Stimulated activated CD4-positive, alpha-beta T cell treated with anti-CD3 and anti-CD28 coated beads, Interleukin-4, amount 100 ng/mL, for 48 hours (primary cell): Measurements from ENCODE around the gene CLIC1.

ENCODE experiments used
- DNase-seq, 2 donors: peaks; one replicate each; pipeline ENCODE4 v3.0.0-alpha.2; 2020; ENCODE audit warnings: low read depth in 2 of 2

The CLIC1 gene

GRCh38 chr6:31736021-31736767 is at the start of gene CLIC1:
TSS of gene CLIC1 (minus strand) at chr6:31736530. CDS start at chr6:31736300, 230 bp downstream.
- peak; percentile 75 to 78 for DNase-seq

DNA sequence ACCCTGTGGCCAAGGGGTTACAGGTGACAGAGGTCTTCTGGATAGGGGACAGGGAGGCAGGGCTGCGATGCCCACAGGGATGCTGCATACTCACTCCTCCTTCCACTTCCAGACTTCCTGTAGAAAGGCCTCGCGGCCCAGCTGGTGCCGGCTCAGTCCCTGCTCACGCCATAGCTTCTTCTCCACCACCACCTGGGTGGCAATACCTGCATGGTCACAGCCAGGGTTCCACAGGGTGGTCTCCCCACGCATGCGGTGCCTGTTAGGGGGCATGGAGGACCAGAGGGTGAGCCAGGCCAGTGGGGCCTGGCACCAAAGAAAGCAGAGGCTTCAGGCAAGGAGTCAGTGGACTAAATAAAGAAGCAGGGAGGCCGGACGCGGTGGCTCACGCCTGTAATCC is 49.1 kb upstream of the CLIC1 start:
- DNase-seq: no peak

DNA sequence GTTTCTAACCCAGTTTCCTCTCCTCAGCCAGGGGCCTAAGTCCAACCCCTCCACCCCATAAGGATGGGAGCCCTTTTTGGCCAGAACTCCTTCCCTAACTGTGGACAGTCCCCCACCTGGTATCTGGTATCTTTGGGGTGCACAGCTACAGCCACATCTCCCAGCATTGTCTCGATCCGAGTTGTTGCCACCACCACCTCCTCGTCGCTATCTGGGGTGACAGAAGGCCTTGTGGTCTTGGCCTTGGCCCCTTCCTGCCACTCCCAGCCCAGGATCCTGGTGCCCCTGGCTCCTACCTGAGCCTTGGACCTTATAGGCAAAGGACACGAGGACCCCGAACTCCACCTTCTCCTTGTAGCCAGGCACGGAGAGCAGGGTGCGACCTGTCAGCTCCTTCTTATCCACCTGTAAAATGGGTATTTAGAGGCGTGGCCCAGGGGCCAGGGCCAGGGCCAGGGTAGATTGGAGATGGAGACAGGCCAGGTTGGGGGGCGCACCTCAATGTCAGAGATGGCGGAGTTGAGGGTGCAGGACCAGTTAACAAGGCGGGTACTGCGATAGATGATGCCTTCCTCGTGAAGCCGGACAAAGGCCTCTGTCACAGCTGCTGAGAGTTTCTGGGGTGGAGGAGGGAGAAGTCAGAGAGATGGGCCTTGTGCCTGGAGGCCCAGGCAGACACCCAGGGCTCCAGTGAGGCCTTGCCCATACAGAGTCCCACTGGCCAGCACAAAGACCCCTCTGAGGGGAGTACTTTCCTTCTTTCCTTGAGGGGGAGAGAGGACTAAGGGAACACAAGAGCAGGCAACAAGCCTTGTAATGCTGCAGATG is 48.0 kb upstream of the CLIC1 start:
- no peak for DNase-seq

GRCh38 chr6:31782126-31782855 is 46.0 kb upstream of the CLIC1 start:
- no peak for DNase-seq

GRCh38 chr6:31781244-31782125 is 45.2 kb upstream of the CLIC1 start:
- DNase-seq: no peak

- DNase-seq: no peak
Observed at GRCh38 chr6:31780507-31781243, 44.3 kb upstream of the CLIC1 start.

DNA sequence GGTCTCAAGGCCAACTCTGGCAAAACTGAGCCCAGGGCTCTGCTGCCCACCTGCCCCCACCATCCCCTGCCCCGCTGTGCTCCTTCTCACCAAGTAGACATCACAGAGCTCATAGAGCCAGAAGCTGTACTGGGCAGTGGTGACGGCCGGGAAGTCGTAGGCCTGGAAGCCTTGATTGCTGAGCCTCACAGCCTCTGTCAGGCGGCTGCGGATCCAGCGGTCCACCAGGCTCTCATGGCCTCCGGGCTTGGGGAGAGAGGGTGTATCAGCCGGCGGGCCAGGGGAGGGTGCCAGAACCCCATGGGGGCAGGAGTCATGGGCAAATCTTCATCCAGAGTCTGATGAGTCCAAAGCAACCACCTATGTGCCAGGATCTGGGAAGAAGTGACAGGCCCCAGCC is 43.6 kb upstream of the CLIC1 start:
- no peak for DNase-seq

DNA sequence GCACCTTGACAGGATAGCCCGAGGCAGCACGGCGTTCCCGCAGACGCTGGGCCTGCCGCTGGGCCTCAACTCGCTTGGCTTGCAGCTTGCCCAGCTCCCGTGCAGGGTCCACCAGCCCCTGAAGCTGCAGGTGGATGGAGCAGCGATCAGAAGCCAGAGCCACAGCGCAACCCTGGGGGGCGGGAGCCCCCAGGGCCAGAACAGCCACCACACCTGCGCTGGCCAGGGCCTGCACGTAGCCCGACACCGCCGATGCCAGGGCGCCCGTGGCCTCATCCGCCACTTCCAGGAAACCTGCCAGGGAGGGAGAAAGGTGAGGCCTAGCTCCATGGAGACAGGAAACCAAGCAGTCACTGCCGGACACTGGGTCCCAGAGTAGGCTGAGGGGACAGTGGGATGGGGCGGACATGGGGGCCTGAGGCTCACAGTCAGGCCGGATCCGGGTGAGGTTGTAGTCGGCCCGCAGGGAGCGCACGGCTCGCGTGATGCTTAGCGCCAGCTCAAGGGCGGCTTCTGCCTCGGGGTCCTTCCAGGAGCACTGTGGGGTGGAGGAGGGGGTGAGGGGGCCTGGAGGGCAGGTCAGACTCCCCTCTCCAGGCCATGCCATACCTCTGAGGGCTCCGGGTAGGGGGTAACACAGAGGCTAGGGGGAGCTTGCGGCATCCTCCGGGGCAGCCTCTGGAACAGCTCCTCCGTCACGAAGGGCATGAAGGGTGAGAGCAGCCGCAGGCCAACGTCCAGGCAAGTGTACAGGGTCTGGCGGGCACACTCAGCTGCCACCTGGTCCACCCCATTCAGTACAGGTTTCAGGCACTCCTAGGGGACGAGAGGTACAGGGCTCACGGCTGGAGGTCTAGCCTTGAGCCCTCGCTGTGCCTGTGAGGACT is 42.9 kb upstream of the CLIC1 start:
- no peak for DNase-seq

DNA sequence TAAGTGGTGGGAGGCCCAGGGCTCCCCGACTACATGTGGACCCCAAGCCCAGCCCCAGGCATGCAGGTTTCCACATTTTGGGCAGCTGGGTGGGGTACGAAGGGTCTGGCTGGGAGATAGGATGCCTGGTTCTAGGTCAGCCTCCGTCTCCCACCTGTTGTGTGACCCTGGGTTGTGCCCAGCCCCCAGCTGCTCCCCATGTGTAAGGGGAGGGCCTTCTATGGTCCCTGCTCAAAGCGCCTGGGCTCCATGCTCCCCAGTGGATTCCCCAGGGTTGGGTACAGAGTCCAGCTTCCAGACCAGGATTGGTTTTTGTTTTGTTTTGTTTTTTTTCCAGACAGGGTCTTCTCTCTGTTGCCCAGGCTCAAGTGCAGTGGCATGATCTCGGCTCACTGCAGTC is 41.9 kb upstream of the CLIC1 start:
- no peak for DNase-seq

DNA sequence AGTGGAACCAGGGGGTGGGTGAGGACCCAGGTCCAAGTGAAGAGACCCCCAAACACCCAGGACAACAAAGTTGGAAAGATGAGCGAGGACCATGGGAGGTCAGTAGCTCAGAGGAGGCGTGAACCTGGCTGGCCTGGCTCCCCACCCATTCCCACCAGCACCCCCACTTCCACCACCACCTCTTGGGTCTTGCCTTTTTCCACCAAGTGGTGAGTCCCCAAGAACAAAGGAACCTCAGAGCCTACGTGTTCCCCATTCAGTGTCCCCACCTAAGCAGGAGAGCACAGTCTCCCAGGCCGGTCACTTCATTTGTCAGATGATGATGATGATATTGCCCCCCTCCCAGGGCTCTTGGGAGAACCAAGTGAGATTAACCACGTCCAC is 41.3 kb upstream of the CLIC1 start:
- no peak for DNase-seq

DNA sequence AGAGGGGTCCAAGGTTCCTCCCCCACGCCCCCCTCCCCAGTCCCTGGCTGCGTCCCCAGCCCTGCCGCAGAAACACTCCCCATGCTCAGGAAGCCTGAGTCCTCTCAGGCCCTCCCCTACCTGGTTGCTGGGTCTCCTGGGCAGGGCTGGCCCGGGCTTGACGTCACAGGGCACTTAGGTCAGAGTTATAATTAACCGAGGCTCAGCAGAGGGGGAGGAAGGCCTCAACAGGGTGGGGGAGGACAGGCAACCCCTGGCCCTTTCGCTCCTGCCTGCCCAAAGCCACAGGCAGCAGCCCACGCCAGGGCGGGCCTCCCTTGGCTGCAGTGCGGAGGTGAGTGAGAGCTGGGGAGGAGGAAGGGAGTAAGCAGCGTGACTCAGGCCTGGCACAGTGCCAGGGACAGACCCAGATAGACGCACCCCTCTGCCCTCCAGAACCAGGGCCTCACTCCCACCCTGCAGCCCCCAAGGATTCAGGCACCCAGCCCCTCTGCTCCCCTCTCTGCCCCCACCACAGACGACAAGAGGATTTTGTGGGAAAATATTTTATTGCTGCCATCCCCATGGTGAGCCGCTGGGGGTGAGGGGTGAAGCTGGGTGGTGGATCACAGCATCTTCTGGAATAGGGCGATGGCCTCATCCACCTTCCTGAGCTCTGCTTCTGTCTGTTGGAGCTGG is 40.8 kb upstream of the CLIC1 start, which contains the start of gene VWA7:
VWA7 (minus strand) TSS at position 340 of the 678 bp plus-strand sequence. CDS start 549 bp downstream, outside the sequence.
- peak; percentile 63 to 69 for DNase-seq

- DNase-seq: no peak
Observed at GRCh38 chr6:31776485-31776988, 40.2 kb upstream of the CLIC1 start.

DNA sequence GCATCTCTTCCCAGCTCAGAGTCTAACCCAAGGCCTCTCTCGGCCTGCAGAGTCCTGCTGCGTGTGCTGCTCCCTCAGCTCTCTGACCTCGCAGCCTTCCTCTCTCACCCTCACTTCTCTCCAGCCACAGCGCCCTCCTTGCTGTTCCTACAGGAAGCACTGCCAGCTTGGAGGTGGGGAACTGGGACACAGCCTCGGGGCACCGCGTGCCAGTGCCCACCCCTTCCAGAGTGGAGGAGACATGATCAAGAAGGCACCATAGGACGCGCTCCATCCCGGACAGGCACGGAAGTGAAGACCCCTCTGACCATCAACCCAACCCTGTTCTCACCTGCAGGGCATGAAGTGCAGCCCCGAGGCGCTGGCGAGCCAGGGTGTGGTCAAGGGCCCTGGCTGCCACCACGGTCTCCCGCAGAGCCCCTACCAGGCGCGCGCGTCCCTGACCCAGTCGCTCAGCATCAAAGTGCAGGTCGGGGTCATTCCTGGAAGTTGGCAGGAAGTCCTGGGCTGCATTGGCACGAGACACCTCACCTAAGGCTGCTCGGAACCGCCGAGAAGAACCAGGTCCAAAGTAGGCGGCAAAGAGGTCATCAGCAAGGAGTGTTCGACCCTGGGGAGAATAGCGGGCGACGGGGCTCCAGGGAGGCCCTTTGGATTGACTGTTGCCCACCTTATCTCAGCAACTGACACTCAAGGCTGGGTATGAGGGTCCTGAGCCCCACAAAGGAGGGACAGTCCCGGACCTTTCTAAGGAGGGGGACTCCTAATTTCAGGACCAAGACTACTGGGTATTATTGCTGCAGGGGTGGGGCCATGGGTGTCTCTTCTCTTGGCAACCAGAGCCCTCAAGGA is 39.5 kb upstream of the CLIC1 start:
- no peak for DNase-seq

DNA sequence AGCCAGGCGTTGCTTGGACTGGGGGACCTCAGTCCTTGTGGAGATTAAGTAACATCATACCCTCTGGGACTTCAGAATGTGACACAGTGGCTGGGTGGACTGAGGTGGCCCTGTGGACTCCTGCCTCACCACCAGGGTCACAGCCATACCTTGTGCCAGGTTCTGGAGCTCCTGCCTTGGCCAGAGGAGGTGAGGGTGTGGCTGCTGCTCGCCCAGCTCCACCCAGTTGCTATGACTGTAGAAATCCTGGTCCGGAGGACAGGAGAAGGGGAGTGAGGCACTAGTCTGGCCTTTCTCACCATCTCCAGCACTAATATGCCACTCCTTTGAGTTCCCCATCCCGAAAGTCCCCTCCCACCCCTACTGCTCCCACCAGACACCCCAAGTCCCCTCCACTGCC is 38.9 kb upstream of the CLIC1 start:
- no peak for DNase-seq

- no peak for DNase-seq
Observed at GRCh38 chr6:31771992-31772358, 35.6 kb upstream of the CLIC1 start.

- DNase-seq: no peak
Observed at GRCh38 chr6:31770860-31771259, 34.5 kb upstream of the CLIC1 start.

- peak; percentile 75 to 83 for DNase-seq
Observed at GRCh38 chr6:31769684-31770371, 33.5 kb upstream of the CLIC1 start.
